PC-9 (cell line): Measurements from ENCODE around the gene DFFB. TPM values are rescaled to one million over a fixed set of nuclear protein-coding genes. Genes with fewer than 3 reads are reported as not detected.

ENCODE experiments used
- BruUV-seq: library from RNA; stranded (reverse); fragments of 400-500 nt; replicated peaks from 2 replicates; lab custom pipeline; 2021; lab: Mats Ljungman, UMichigan
- CTCF ChIA-PET: fragments of 300-600 bp; sonication (Branson Sonifier 250); formaldehyde crosslinking; loops from one replicate; lab custom pipeline; 2022; ENCODE audit warnings: antibody characterized with exemption; lab: Charles Lee
- POLR2A ChIA-PET: fragments of 300-600 bp; sonication (Branson Sonifier 250); formaldehyde crosslinking; loops from one replicate; lab custom pipeline; 2022; ENCODE audit warnings: antibody characterized with exemption; ENCODE audit not compliant: unreplicated experiment; lab: Charles Lee
- DNase-seq, 2 experiments: peaks; one replicate each; pipeline versions ENCODE4 v3.0.0 to v3.0.0-alpha.2; 2015 to 2022; ENCODE audit warnings: mixed read lengths in 1 of 2
- H2AFZ ChIP-seq: fragments of 200-600 bp; sonication (generic); 2 replicates; pipeline ENCODE4 v1.8.1; 2017; ENCODE audit warnings: antibody characterized with exemption
- H3F3A ChIP-seq: fragments of 200-600 bp; sonication (generic); 2 replicates; pipeline ENCODE4 v1.8.1; 2017; ENCODE audit warnings: antibody characterized with exemption, mild to moderate bottlenecking, low read depth; ENCODE audit not compliant: insufficient read depth
- H3K27ac ChIP-seq: fragments of 200-600 bp; sonication (generic); 2 replicates; pipeline ENCODE4 v1.6.1; 2016; ENCODE audit warnings: mixed run types
- H3K27me3 ChIP-seq: fragments of 200-600 bp; sonication (generic); 2 replicates; pipeline ENCODE4 v1.6.1; 2016; ENCODE audit warnings: low read depth, mixed run types; ENCODE audit not compliant: insufficient read depth
- H3K36me3 ChIP-seq: fragments of 200-600 bp; sonication (generic); 2 replicates; pipeline ENCODE4 v1.6.1; 2016; ENCODE audit warnings: low read depth, mixed run types
- H3K4me1 ChIP-seq: fragments of 200-600 bp; sonication (generic); replicated peaks from 2 replicates; pipeline ENCODE4 v1.6.1; 2016; ENCODE audit warnings: mixed run types; ENCODE audit not compliant: insufficient read depth
- H3K4me2 ChIP-seq: fragments of 200-600 bp; sonication (generic); 2 replicates; pipeline ENCODE4 v1.6.1; 2017; ENCODE audit warnings: mixed run types
- H3K4me3 ChIP-seq: fragments of 200-600 bp; sonication (generic); 2 replicates; pipeline ENCODE4 v1.6.1; 2016; ENCODE audit warnings: mixed run types
- H3K79me2 ChIP-seq: fragments of 200-600 bp; sonication (generic); 2 replicates; pipeline ENCODE4 v1.6.1; 2017; ENCODE audit warnings: low read depth, mixed run types
- H3K9me2 ChIP-seq: fragments of 200-600 bp; sonication (generic); 2 replicates; pipeline ENCODE4 v1.8.1; 2017; ENCODE audit warnings: mild to moderate bottlenecking; ENCODE audit not compliant: insufficient read depth
- H3K9me3 ChIP-seq: fragments of 200-600 bp; sonication (generic); 2 replicates; pipeline ENCODE4 v1.8.1; 2016; ENCODE audit warnings: low read depth; ENCODE audit not compliant: insufficient read depth
- H4K20me1 ChIP-seq: fragments of 200-600 bp; sonication (generic); 2 replicates; pipeline ENCODE4 v1.8.1; 2017; ENCODE audit not compliant: insufficient read depth
- CTCF ChIP-seq: fragments of 200-600 bp; sonication (generic); conservative IDR thresholded peaks from 2 replicates; pipeline ENCODE4 v1.6.1; 2017; ENCODE audit warnings: mixed run types, antibody characterized with exemption, mild to moderate bottlenecking, moderate library complexity
- EZH2 ChIP-seq: fragments of 200-600 bp; sonication (generic); IDR thresholded peaks from 2 replicates; pipeline ENCODE4 v1.8.0; 2017; ENCODE audit warnings: antibody characterized with exemption, low read depth
- intact Hi-C: fragments of 100-400 bp; cut with micrococcal nuclease; formaldehyde crosslinking; loops from one replicate; pipeline ENCODE4 v1.10.0; 2022; ENCODE audit not compliant: unreplicated experiment
- total RNA-seq: library from RNA; stranded (reverse); gene quantifications from 2 replicates; pipeline ENCODE4 v1.2.3, GENCODE V29; 2021

DFFB gene
- total RNA-seq, 1 experiment from 2014 or later, result 4.7 TPM

DNA sequence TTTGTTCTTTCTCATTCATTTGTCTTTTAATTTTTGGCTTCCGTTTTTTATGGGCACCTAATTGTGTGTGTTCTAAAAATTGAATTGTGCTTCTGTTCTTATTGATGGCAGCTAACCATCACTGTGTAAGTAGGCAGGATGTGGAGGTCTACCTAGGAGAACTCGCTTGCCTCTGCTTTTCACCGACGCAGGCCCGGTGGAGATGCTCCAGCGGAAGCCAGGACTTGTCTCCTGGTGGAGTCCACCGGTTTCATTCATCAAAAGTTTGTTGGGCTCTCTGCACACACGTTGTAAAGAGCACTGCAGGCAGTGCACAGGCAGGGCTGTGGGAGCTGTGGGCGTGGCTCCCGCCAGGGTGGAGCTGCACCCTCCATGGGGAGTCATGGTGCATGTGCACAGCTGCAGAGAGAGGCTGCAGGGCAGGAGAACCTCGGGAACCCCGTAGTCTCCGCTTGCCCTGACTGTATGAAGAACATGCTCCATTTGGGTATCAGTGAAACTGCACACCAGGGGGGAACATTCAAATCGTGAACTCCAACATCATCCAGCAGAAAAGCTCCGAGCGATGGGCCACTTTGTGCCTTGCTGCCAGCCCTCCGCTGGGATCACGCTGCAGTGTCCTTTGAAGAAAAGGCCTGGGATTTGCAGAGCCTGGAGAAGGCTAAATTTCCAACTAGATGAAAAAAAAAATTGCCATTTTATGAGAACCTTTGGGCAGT is 48.8 kb downstream of the DFFB start:
- no peak overlapping the region for H3K4me3 ChIP-seq
- H3K27ac ChIP-seq, result no peak overlapping the region
- H3F3A ChIP-seq, result peaks cover 6% of the 10 kb centered on the region; the same call in 1 of the 2 replicates
- no peak overlapping the region for H2AFZ ChIP-seq
- H3K4me1 ChIP-seq, result no peaks in the 10 kb centered on the region
- no peaks in the 10 kb centered on the region for H3K36me3 ChIP-seq
- peaks cover 7% of the 10 kb centered on the region; the same call in 1 of the 2 replicates for H4K20me1 ChIP-seq
- H3K4me2 ChIP-seq, result no peak overlapping the region
- POLR2A ChIA-PET, result no interaction called here
- CTCF ChIA-PET, result no interaction called here
- no peak for DNase-seq
- no peaks in the 10 kb centered on the region for H3K9me3 ChIP-seq
- no peaks in the 10 kb centered on the region for H3K9me2 ChIP-seq
- no peaks in the 10 kb centered on the region for H3K79me2 ChIP-seq
- no peaks in the 10 kb centered on the region for H3K27me3 ChIP-seq
- BruUV-seq, result no TSS peak
- intact Hi-C loops, result loop anchor here (10.0 kb wide), 1 partner anchor 111 kb away; the partner anchor contains the start of gene LRRC47
- no peak for TF ChIP-seq EZH2
- no peak for TF ChIP-seq CTCF

- no peak overlapping the region for H3K27ac ChIP-seq
- CTCF ChIA-PET, result no interaction called here
Measured at GRCh38 chr1:3906672-3907020, 49.4 kb downstream of the DFFB start.

DNA sequence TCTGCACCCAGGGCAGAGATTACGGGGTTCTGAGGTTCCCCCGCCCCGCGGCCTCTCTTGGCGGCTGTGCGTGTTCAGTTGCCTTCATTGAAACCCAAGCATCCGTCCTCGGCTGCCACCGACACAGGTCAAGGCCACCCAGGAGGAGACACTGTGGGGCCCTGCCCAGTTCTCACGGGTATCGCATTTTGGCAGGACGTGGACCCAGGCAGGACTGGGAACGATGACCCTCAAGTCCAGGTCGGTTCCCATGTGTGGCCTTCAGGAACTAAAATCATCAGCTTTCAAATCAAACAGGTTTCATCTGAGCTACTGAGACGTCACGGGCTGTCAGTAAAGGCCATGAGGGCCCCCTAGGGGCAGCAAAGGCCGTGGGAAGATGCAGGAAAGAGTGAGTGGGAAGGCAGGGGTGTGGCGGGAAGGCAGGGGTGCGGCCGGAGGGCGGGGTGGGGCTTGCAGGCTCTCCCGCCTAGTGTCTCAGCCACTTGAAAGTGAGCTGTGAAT is 49.8 kb downstream of the DFFB start:
- BruUV-seq, result no TSS peak
- TF ChIP-seq CTCF, result no peak
- H3K4me1 ChIP-seq, result no peaks in the 10 kb centered on the region
- intact Hi-C loops, result loop anchor here (10.0 kb wide), 1 partner anchor 112 kb away; the partner anchor contains the start of gene LRRC47
- no peak overlapping the region for H2AFZ ChIP-seq
- no peaks in the 10 kb centered on the region for H3K79me2 ChIP-seq
- H3K9me3 ChIP-seq, result no peaks in the 10 kb centered on the region
- H3K4me2 ChIP-seq, result no peak overlapping the region
- no peak for DNase-seq
- H4K20me1 ChIP-seq, result peaks cover 7% of the 10 kb centered on the region; the same call in 1 of the 2 replicates
- no peak overlapping the region for H3K4me3 ChIP-seq
- no peaks in the 10 kb centered on the region for H3K36me3 ChIP-seq
- POLR2A ChIA-PET, result no interaction called here
- peaks cover 4% of the 10 kb centered on the region; the same call in 1 of the 2 replicates for H3F3A ChIP-seq
- no peaks in the 10 kb centered on the region for H3K27me3 ChIP-seq
- CTCF ChIA-PET, result no interaction called here
- no peak overlapping the region for H3K27ac ChIP-seq
- H3K9me2 ChIP-seq, result no peaks in the 10 kb centered on the region

More at GRCh38 chr1:3906672-3907020, 49.4 kb downstream of the DFFB start:
- no peak overlapping the region for H3K4me3 ChIP-seq
- no peak for DNase-seq
- no peaks in the 10 kb centered on the region for H3K4me1 ChIP-seq
- POLR2A ChIA-PET, result no interaction called here
- no peak overlapping the region for H3K4me2 ChIP-seq
- TF ChIP-seq CTCF, result no peak
- no peak for TF ChIP-seq EZH2
- H3K9me3 ChIP-seq, result no peaks in the 10 kb centered on the region
- no peaks in the 10 kb centered on the region for H3K79me2 ChIP-seq
- no TSS peak for BruUV-seq
- no peaks in the 10 kb centered on the region for H3K27me3 ChIP-seq
- no peaks in the 10 kb centered on the region for H3K9me2 ChIP-seq
- intact Hi-C loops, result loop anchor here (10.0 kb wide), 1 partner anchor 112 kb away; the partner anchor contains the start of gene LRRC47
- H2AFZ ChIP-seq, result no peak overlapping the region
- H3K36me3 ChIP-seq, result no peaks in the 10 kb centered on the region
- H3F3A ChIP-seq, result peaks cover 6% of the 10 kb centered on the region; the same call in 1 of the 2 replicates
- peaks cover 7% of the 10 kb centered on the region; the same call in 1 of the 2 replicates for H4K20me1 ChIP-seq
